K562 (cell line): ENCODE results near the gene MBNL1.

Source experiments
- CTCF ChIP-seq, 3 experiments: IDR thresholded peaks in 2 of 3; conservative IDR thresholded peaks in 1 of 3; 2 replicates each; pipeline ENCODE4 v1.5.1; 2011 to 2012; ENCODE audit warnings: low read length in 3 of 3, mild to moderate bottlenecking in 3 of 3, control low read depth in 2 of 3, improper control_type of control experiment in 1 of 3, inconsistent platforms in 1 of 3, low read depth in 1 of 3, mixed read lengths in 1 of 3, moderate library complexity in 1 of 3; ENCODE audit not compliant: insufficient read depth in 2 of 3
- ELF1 ChIP-seq: fragments of 200-800 bp; sonication (Bioruptor generic); IDR thresholded peaks from 2 replicates; pipeline ENCODE4 v1.6.1; 2016; ENCODE audit warnings: missing genetic modification characterization, missing compliant biosample characterization
- JUNB ChIP-seq: fragments of 450-650 bp; formaldehyde crosslinking; conservative IDR thresholded peaks from 2 replicates; pipeline ENCODE4 v1.4.0; 2020; ENCODE audit warnings: mild to moderate bottlenecking
- SMAD4 ChIP-seq: fragments of 250-450 bp; sonication (Bioruptor Pico); conservative IDR thresholded peaks from 2 replicates; pipeline ENCODE4 v1.8.0; 2021; ENCODE audit warnings: inconsistent platforms, mild to moderate bottlenecking, moderate library complexity
- ZBTB49 ChIP-seq: sonication (generic); formaldehyde crosslinking; IDR thresholded peaks from 2 replicates; pipeline ENCODE4 v1.8.0; 2022; ENCODE audit warnings: missing genetic modification reagents, mild to moderate bottlenecking, borderline replicate concordance
- ZHX1 ChIP-seq: fragments of 150-350 bp; conservative IDR thresholded peaks from 2 replicates; pipeline ENCODE4 v1.6.1; 2014; ENCODE audit warnings: low read length
- TF ChIP-seq, protein P1 (sequence below): sonication (generic); formaldehyde crosslinking; IDR thresholded peaks from 2 replicates; pipeline ENCODE4 v1.8.0; 2023; ENCODE audit warnings: missing genetic modification reagents, mild to moderate bottlenecking, borderline replicate concordance

GRCh38 chr3:152259468-152259867, 9.3 kb upstream of the MBNL1 start:
- TF ChIP-seq SMAD4 (CRISPR knock-in tag) (no peak), ELF1 (tag) (no peak), JUNB (no peak), ZHX1 (no peak), ZBTB49 (no peak), CTCF (IDR thresholded peaks at IDR 0.05 in 2 of 3, conservative IDR thresholded peaks at IDR 0.05 in 1 of 3; ENCODE audit: insufficient read depth in 2 of 3, low read depth in 1 of 3, low read length in 3 of 3) (no peak)
- TF ChIP-seq, protein P1, sequence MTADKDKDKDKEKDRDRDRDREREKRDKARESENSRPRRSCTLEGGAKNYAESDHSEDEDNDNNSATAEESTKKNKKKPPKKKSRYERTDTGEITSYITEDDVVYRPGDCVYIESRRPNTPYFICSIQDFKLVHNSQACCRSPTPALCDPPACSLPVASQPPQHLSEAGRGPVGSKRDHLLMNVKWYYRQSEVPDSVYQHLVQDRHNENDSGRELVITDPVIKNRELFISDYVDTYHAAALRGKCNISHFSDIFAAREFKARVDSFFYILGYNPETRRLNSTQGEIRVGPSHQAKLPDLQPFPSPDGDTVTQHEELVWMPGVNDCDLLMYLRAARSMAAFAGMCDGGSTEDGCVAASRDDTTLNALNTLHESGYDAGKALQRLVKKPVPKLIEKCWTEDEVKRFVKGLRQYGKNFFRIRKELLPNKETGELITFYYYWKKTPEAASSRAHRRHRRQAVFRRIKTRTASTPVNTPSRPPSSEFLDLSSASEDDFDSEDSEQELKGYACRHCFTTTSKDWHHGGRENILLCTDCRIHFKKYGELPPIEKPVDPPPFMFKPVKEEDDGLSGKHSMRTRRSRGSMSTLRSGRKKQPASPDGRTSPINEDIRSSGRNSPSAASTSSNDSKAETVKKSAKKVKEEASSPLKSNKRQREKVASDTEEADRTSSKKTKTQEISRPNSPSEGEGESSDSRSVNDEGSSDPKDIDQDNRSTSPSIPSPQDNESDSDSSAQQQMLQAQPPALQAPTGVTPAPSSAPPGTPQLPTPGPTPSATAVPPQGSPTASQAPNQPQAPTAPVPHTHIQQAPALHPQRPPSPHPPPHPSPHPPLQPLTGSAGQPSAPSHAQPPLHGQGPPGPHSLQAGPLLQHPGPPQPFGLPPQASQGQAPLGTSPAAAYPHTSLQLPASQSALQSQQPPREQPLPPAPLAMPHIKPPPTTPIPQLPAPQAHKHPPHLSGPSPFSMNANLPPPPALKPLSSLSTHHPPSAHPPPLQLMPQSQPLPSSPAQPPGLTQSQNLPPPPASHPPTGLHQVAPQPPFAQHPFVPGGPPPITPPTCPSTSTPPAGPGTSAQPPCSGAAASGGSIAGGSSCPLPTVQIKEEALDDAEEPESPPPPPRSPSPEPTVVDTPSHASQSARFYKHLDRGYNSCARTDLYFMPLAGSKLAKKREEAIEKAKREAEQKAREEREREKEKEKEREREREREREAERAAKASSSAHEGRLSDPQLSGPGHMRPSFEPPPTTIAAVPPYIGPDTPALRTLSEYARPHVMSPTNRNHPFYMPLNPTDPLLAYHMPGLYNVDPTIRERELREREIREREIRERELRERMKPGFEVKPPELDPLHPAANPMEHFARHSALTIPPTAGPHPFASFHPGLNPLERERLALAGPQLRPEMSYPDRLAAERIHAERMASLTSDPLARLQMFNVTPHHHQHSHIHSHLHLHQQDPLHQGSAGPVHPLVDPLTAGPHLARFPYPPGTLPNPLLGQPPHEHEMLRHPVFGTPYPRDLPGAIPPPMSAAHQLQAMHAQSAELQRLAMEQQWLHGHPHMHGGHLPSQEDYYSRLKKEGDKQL (CRISPR knock-in tag), result no peak
